IPS DF 6.9 (cell line): ENCODE data around the gene SERINC3.
"Not testable (repeated sequence)": the region's sequence is repeated elsewhere in the genome, so short reads cannot be mapped to it uniquely, and the experiment has no call there.

Experiments
- DNase-seq: peaks from one replicate; pipeline ENCODE4 v3.0.0-alpha.2; 2013; ENCODE audit warnings: low read depth, low spot score
- H3K27ac ChIP-seq: one replicate; pipeline ENCODE4 v1.5.1; 2013; ENCODE audit warnings: low read length, control low read depth
- H3K27me3 ChIP-seq: 2 replicates; pipeline ENCODE4 v1.6.1; 2013; ENCODE audit warnings: mild to moderate bottlenecking, low read length; ENCODE audit not compliant: control insufficient read depth, insufficient read depth
- H3K36me3 ChIP-seq: 2 replicates; pipeline ENCODE4 v1.6.1; 2013; ENCODE audit warnings: low read length; ENCODE audit not compliant: control insufficient read depth, insufficient read depth
- H3K4me1 ChIP-seq: 2 replicates; pipeline ENCODE4 v1.6.1; 2013; ENCODE audit warnings: low read length; ENCODE audit not compliant: control insufficient read depth, insufficient read depth
- H3K4me3 ChIP-seq: 2 replicates; pipeline ENCODE4 v1.5.1; 2013; ENCODE audit warnings: mild to moderate bottlenecking, low read length
- H3K9me3 ChIP-seq: 2 replicates; pipeline ENCODE4 v1.6.1; 2013; ENCODE audit warnings: low read length, inconsistent platforms; ENCODE audit not compliant: control insufficient read depth, insufficient read depth
- WGBS: extraction: QIAGEN DNeasy Blood & Tissue Kit; methylation state at CpG from one replicate; pipeline ENCODE4 v1.1.7; 2013; ENCODE audit warnings: mixed read lengths, missing lambda C conversion rate; ENCODE audit not compliant: insufficient read length, insufficient coverage; 5-methylcytosine and 5-hydroxymethylcytosine counted together

Gene SERINC3

GRCh38 chr20:44521484-44522481 lies at the start of gene SERINC3:
Gene SERINC3, minus strand, starts transcription at chr20:44522070. Its CDS starts 119 bp downstream, at chr20:44521951.
- H3K4me3 ChIP-seq: peak within 1 kb of the TSS; percentile 68
- H3K27me3 ChIP-seq: no peaks in the 10 kb centered on the region
- H3K36me3 ChIP-seq: no peaks in the 10 kb centered on the region
- H3K9me3 ChIP-seq: no peaks in the 10 kb centered on the region
- DNase-seq: peak; percentile 66
- no CpG with 5 or more reads among the region's 49 CpGs for WGBS
- no peak within 1 kb of the TSS for H3K27ac ChIP-seq
- H3K4me1 ChIP-seq: peaks cover 3% of the 10 kb centered on the region

DNA sequence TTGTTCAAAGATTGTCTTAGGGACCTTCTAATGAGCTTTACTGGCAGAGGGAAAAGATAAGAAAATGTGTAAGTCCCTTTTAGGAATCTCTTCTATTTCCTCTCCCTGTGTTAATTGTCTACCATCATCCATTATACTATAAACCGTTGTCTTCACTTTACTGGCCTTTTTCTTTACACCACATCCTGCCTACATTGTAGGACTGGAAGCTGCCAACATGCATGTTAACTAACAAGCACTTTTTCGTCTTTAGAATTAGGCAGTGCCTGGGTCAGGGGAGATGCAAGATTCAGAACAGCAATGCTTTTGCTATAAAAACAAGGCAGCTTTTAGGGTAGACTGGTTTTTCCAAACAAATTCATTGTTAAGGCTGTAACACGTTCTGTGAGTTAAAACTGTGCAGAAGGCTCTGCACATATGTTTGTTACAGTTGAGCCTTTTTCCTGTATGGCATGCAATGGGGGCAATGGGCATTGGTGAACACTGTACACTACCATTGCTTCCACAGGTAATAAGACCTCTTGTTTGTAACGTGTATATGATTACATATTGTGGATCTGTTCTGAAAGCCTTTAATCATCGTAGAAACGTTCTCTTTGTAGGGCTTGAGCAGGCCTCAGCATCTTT lies 49.6 kb upstream of the SERINC3 start:
- Histone ChIP-seq H3K4me1 (no peaks in the 10 kb centered on the region), H3K27ac (no peak overlapping the region), H3K9me3 (no peaks in the 10 kb centered on the region), H3K4me3 (no peak overlapping the region), H3K27me3 (no peaks in the 10 kb centered on the region), H3K36me3 (no peaks in the 10 kb centered on the region)
- DNase-seq: no peak
- no CpG with 5 or more reads among the region's 6 CpGs for WGBS

- no peaks in the 10 kb centered on the region for H3K36me3 ChIP-seq
- no peak overlapping the region for H3K27ac ChIP-seq
Observed at GRCh38 chr20:44570367-44570766, 48.5 kb upstream of the SERINC3 start.

GRCh38 chr20:44566811-44567210 lies 44.9 kb upstream of the SERINC3 start:
- no peaks in the 10 kb centered on the region for H3K9me3 ChIP-seq
- no peak for DNase-seq
- no peak overlapping the region for H3K27ac ChIP-seq
- no peaks in the 10 kb centered on the region for H3K36me3 ChIP-seq
- no peaks in the 10 kb centered on the region for H3K27me3 ChIP-seq
- no peak overlapping the region for H3K4me3 ChIP-seq
- H3K4me1 ChIP-seq: no peaks in the 10 kb centered on the region

More at GRCh38 chr20:44570367-44570766, 48.5 kb upstream of the SERINC3 start:
- no peak overlapping the region for H3K4me3 ChIP-seq
- WGBS: no CpG with 5 or more reads among the region's 1 CpG
- no peaks in the 10 kb centered on the region for H3K9me3 ChIP-seq
- H3K4me1 ChIP-seq: no peaks in the 10 kb centered on the region
- no peak for DNase-seq
- H3K27me3 ChIP-seq: no peaks in the 10 kb centered on the region

GRCh38 chr20:44566018-44566417 lies 44.1 kb upstream of the SERINC3 start:
- no peak for DNase-seq
- Histone ChIP-seq H3K36me3 (no peaks in the 10 kb centered on the region), H3K9me3 (no peaks in the 10 kb centered on the region), H3K4me3 (no peak overlapping the region), H3K4me1 (no peaks in the 10 kb centered on the region), H3K27ac (no peak overlapping the region), H3K27me3 (no peaks in the 10 kb centered on the region)
- no CpG with 5 or more reads among the region's 3 CpGs for WGBS

DNA sequence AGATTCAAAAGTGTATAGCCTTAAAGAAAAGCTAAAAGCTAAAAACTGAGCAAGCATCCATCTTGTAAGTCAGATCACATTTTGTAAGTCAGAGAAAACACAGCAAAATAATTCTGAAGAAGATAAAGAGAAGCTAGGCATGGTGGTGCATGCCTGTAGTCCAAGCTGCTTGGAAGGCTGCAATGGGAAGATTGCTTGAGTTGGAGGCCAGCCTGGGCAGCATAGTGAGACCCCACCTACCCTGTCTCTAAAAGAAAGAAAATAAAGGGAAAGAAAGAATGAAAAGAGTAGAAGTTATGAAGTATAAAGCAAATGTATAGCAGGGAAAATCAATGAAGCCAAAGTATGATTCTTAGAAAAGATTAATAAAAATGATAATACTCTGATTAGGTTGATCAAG lies 40.0 kb upstream of the SERINC3 start:
- Histone ChIP-seq H3K4me1 (no peaks in the 10 kb centered on the region), H3K27me3 (no peaks in the 10 kb centered on the region), H3K9me3 (no peaks in the 10 kb centered on the region), H3K36me3 (no peaks in the 10 kb centered on the region), H3K27ac (no peak overlapping the region), H3K4me3 (no peak overlapping the region)
- no peak for DNase-seq

- H3K4me1 ChIP-seq, H3K9me3 ChIP-seq, H3K27me3 ChIP-seq, DNase-seq, H3K4me3 ChIP-seq, H3K27ac ChIP-seq, H3K36me3 ChIP-seq: not testable (repeated sequence)
- WGBS: no CpG with 5 or more reads among the region's 6 CpGs
Observed at GRCh38 chr20:44560818-44561217, 38.9 kb upstream of the SERINC3 start.

DNA sequence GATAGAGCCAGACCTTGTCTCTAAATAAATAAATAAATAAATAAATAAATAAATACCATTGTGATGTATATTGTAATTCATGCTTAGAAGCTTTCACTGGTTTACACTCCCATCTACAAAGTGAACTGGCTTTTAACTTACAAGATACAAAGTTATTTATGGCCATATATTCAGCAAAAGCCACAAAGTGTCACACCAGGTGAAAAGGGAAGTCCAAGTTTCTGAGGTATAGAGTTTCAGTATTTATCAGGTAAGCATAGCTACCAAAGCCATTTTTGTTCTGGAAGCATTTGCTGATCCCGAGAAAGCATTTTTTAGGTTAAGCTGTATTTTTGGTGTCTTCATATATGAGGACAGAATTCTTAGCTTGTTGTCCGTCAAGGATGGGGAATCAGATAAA lies 38.4 kb upstream of the SERINC3 start:
- Histone ChIP-seq H3K9me3 (no peaks in the 10 kb centered on the region), H3K4me3 (no peak overlapping the region), H3K36me3 (no peaks in the 10 kb centered on the region), H3K27ac (no peak overlapping the region), H3K27me3 (no peaks in the 10 kb centered on the region), H3K4me1 (no peaks in the 10 kb centered on the region)
- no CpG with 5 or more reads among the region's 2 CpGs for WGBS
- DNase-seq: no peak

- Histone ChIP-seq H3K36me3 (no peaks in the 10 kb centered on the region), H3K4me1 (no peaks in the 10 kb centered on the region)
Observed at GRCh38 chr20:44559302-44559701, 37.4 kb upstream of the SERINC3 start.

DNA sequence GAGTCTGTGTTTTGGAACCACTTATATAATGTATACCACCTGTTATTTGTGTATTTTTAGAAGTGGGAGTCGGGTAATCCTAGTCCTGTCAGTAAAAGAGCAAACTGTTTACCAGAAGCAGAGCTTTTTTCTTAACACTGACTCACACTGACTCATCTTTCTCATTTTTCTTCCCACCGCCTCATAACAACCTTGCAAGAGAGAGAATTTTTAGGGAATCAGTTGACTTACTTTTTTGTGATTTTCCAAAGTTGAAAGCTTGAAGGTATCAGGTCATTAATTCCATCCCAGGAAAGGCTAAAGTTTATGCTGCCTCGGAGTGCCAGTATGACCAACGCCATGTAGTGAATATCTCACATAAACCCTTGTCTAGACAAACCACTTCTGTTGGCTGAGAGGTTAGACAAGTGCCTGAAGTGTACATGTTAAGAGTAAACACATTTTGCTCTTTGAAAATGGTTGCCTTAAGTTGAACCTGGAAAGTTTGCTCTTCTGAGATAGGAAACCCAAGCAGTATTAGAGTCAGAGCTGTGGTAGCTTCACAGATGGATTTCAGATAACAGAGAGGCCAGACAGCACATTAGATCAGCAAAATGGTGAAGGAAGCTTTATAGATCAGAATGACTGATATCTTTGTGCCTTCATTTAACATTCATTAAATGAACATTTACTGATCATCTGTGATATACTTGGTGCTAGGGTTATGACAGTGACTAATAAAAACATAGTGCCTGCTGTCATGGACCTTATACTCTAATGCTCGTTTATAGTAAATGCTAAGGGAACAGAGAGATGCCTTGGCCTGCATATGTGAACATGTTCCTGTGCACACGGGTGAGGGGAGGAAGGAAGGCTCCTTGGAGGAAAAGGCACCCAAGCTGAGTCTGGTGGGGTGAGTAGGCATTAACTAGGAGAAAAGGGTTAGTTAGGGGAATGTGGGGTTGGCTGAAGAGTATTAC lies 31.4 kb upstream of the SERINC3 start:
- DNase-seq: no peak
- H3K4me1 ChIP-seq: no peaks in the 10 kb centered on the region
- no peaks in the 10 kb centered on the region for H3K27me3 ChIP-seq
- H3K4me3 ChIP-seq: no peak overlapping the region
- no CpG with 5 or more reads among the region's 6 CpGs for WGBS
- H3K36me3 ChIP-seq: no peaks in the 10 kb centered on the region
- H3K9me3 ChIP-seq: no peaks in the 10 kb centered on the region
- no peak overlapping the region for H3K27ac ChIP-seq

More at GRCh38 chr20:44559302-44559701, 37.4 kb upstream of the SERINC3 start:
- no peak overlapping the region for H3K4me3 ChIP-seq
- H3K27ac ChIP-seq: no peak overlapping the region
- DNase-seq: no peak
- H3K9me3 ChIP-seq: no peaks in the 10 kb centered on the region
- H3K27me3 ChIP-seq: no peaks in the 10 kb centered on the region
